H9 (cell line): ENCODE measurements around the gene SASS6. TPM values are rescaled to one million over a fixed set of nuclear protein-coding genes. Genes with fewer than 3 reads are reported as not detected.

ENCODE experiments used
- DNase-seq: peaks from one replicate; pipeline ENCODE4 v3.0.0-alpha.2; 2017
- H2AFZ ChIP-seq: one replicate; pipeline ENCODE4 v1.6.1; 2013; ENCODE audit warnings: mild to moderate bottlenecking, low read length, control low read depth, moderate library complexity
- H2AK5ac ChIP-seq: 2 replicates; pipeline ENCODE4 v1.6.1; 2013; ENCODE audit warnings: low read length, control low read depth, mixed read lengths; ENCODE audit not compliant: insufficient read length
- H2BK120ac ChIP-seq: one replicate; pipeline ENCODE4 v1.6.1; 2013; ENCODE audit warnings: low read depth, mild to moderate bottlenecking, low read length, control low read depth, inconsistent platforms; ENCODE audit not compliant: poor library complexity, severe bottlenecking
- H2BK12ac ChIP-seq: 2 replicates; pipeline ENCODE4 v1.6.1; 2013; ENCODE audit warnings: low read length, control low read depth, mixed read lengths, low read depth; ENCODE audit not compliant: insufficient read length
- H2BK15ac ChIP-seq: 2 replicates; pipeline ENCODE4 v1.6.1; 2013; ENCODE audit warnings: low read depth, low read length, control low read depth
- H2BK20ac ChIP-seq: one replicate; pipeline ENCODE4 v1.6.1; 2013; ENCODE audit warnings: low read depth, mild to moderate bottlenecking, low read length, control low read depth, inconsistent platforms; ENCODE audit not compliant: poor library complexity, severe bottlenecking
- H2BK5ac ChIP-seq: 2 replicates; pipeline ENCODE4 v1.6.1; 2013; ENCODE audit warnings: low read length, control low read depth, mixed read lengths; ENCODE audit not compliant: insufficient read length
- H3K14ac ChIP-seq: 2 replicates; pipeline ENCODE4 v1.6.1; 2013; ENCODE audit warnings: low read length, control low read depth; ENCODE audit not compliant: insufficient read depth
- H3K18ac ChIP-seq: 2 replicates; pipeline ENCODE4 v1.6.1; 2013; ENCODE audit warnings: low read depth, mild to moderate bottlenecking, mixed read lengths, low read length, control low read depth; ENCODE audit not compliant: insufficient read length
- H3K23ac ChIP-seq: 2 replicates; pipeline ENCODE4 v1.6.1; 2013; ENCODE audit warnings: low read length, control low read depth, mixed read lengths, low read depth; ENCODE audit not compliant: insufficient read length
- H3K23me2 ChIP-seq: 2 replicates; pipeline ENCODE4 v1.6.1; 2013; ENCODE audit warnings: low read depth, mild to moderate bottlenecking, mixed read lengths, low read length, control low read depth; ENCODE audit not compliant: insufficient read length, poor library complexity, severe bottlenecking
- H3K27ac ChIP-seq: 2 replicates; pipeline ENCODE4 v1.5.1; 2013; ENCODE audit warnings: low read length, control low read depth, mixed read lengths, low read depth; ENCODE audit not compliant: insufficient read length
- H3K27me3 ChIP-seq: 2 replicates; pipeline ENCODE4 v1.6.1; 2013; ENCODE audit warnings: low read length, control low read depth, inconsistent platforms; ENCODE audit not compliant: insufficient read depth
- H3K4ac ChIP-seq: 2 replicates; pipeline ENCODE4 v1.6.1; 2013; ENCODE audit warnings: low read depth, mild to moderate bottlenecking, control low read depth, inconsistent platforms, low read length, moderate library complexity
- H3K4me1 ChIP-seq: 2 replicates; pipeline ENCODE4 v1.6.1; 2013; ENCODE audit warnings: low read length, control low read depth, inconsistent platforms; ENCODE audit not compliant: insufficient read depth
- H3K4me2 ChIP-seq: 2 replicates; pipeline ENCODE4 v1.6.1; 2013; ENCODE audit warnings: low read length, control low read depth, mixed read lengths; ENCODE audit not compliant: insufficient read length, insufficient read depth
- H3K56ac ChIP-seq: 2 replicates; pipeline ENCODE4 v1.6.1; 2013; ENCODE audit warnings: low read depth, mild to moderate bottlenecking, mixed read lengths, low read length, control low read depth; ENCODE audit not compliant: insufficient read length
- H3K79me1 ChIP-seq: 2 replicates; pipeline ENCODE4 v1.6.1; 2013; ENCODE audit warnings: low read depth, mild to moderate bottlenecking, moderate library complexity, low read length, control low read depth, inconsistent platforms; ENCODE audit not compliant: insufficient read depth, poor library complexity, severe bottlenecking
- H3K79me2 ChIP-seq: 2 replicates; pipeline ENCODE4 v1.6.1; 2013; ENCODE audit warnings: low read length, control low read depth, inconsistent platforms; ENCODE audit not compliant: insufficient read depth
- H3K9ac ChIP-seq: 2 replicates; pipeline ENCODE4 v1.6.1; 2013; ENCODE audit warnings: low read length, control low read depth, mixed read lengths; ENCODE audit not compliant: insufficient read length; ENCODE audit errors: extremely low read depth
- H3K9me3 ChIP-seq: one replicate; pipeline ENCODE4 v1.6.1; 2013; ENCODE audit warnings: low read depth, low read length, inconsistent platforms; ENCODE audit not compliant: control insufficient read depth
- H3T11ph ChIP-seq: one replicate; pipeline ENCODE4 v1.6.1; 2013; ENCODE audit warnings: mild to moderate bottlenecking, low read length, control low read depth, inconsistent platforms
- H4K20me1 ChIP-seq: one replicate; pipeline ENCODE4 v1.6.1; 2013; ENCODE audit not compliant: control insufficient read depth, insufficient read length, insufficient read depth
- H4K5ac ChIP-seq: 2 replicates; pipeline ENCODE4 v1.6.1; 2013; ENCODE audit warnings: low read depth, mild to moderate bottlenecking, mixed read lengths, low read length, control low read depth; ENCODE audit not compliant: insufficient read length
- H4K8ac ChIP-seq: replicated peaks from 2 replicates; pipeline ENCODE4 v1.6.1; 2013; ENCODE audit warnings: low read length, control low read depth, mixed read lengths, low read depth; ENCODE audit not compliant: insufficient read length
- H4K91ac ChIP-seq: 2 replicates; pipeline ENCODE4 v1.6.1; 2013; ENCODE audit warnings: low read depth, mild to moderate bottlenecking, moderate library complexity, mixed read lengths, low read length, control low read depth; ENCODE audit not compliant: insufficient read length
- H3K27ac Mint-ChIP-seq, 3 experiments: 2 replicates in 2 of 3; 3 replicates in 1 of 3; pipeline ENCODE4 v1.8.0; 2020 to 2021; ENCODE audit warnings: mixed read lengths in 3 of 3, mild to moderate bottlenecking in 1 of 3, moderate library complexity in 1 of 3
- H3K27me3 Mint-ChIP-seq: 2 replicates; pipeline ENCODE4 v1.8.0; 2021; ENCODE audit warnings: low read depth, mild to moderate bottlenecking, moderate library complexity, mixed read lengths
- H3K36me3 Mint-ChIP-seq, 3 experiments: 2 replicates in 2 of 3; 3 replicates in 1 of 3; pipeline ENCODE4 v1.8.0; 2020 to 2021; ENCODE audit warnings: low read depth in 3 of 3, mixed read lengths in 3 of 3; ENCODE audit not compliant: insufficient read depth in 1 of 3
- H3K4me1 Mint-ChIP-seq, 2 experiments: 2 replicates each; pipeline ENCODE4 v1.8.0; 2020; ENCODE audit warnings: mixed read lengths in 2 of 2
- H3K4me3 Mint-ChIP-seq, 2 experiments: 2 replicates in 1 of 2; 3 replicates in 1 of 2; pipeline ENCODE4 v1.8.0; 2020 to 2021; ENCODE audit warnings: mild to moderate bottlenecking in 2 of 2, mixed read lengths in 2 of 2, moderate library complexity in 1 of 2
- H3K9me3 Mint-ChIP-seq, 2 experiments: 2 replicates in 1 of 2; 3 replicates in 1 of 2; pipeline ENCODE4 v1.8.0; 2020; ENCODE audit warnings: mild to moderate bottlenecking in 2 of 2, mixed read lengths in 2 of 2, moderate library complexity in 1 of 2
- CTCF ChIP-seq: fragments of 200-600 bp; sonication (generic); conservative IDR thresholded peaks from 3 replicates; pipeline ENCODE4 v1.8.0; 2021; ENCODE audit warnings: antibody characterized with exemption, mild to moderate bottlenecking
- WGBS: extraction: QIAGEN DNeasy Blood & Tissue Kit; methylation state at CpG from one replicate; pipeline ENCODE4 v1.1.7; 2013; ENCODE audit warnings: missing lambda C conversion rate, low lambda C conversion rate, mixed read lengths; ENCODE audit not compliant: insufficient read length; ENCODE audit errors: extremely low coverage; 5-methylcytosine and 5-hydroxymethylcytosine counted together
- total RNA-seq: library from RNA; stranded (reverse); gene quantifications from 2 replicates; pipeline ENCODE4 v1.2.1, GENCODE V29; 2021

The SASS6 gene
- total RNA-seq, 1 experiment from 2014 or later: 15.2 TPM

- Histone ChIP-seq H2BK15ac (no peak overlapping the region), H3K23me2 (no peaks in the 10 kb centered on the region), H4K20me1 (no peaks in the 10 kb centered on the region), H3K56ac (no peak overlapping the region), H3K23ac (no peak overlapping the region), H3K79me1 (peaks cover 2% of the 10 kb centered on the region), H3K79me2 (no peaks in the 10 kb centered on the region), H4K8ac (no peak overlapping the region), H3K9me3 (no peaks in the 10 kb centered on the region), H4K5ac (no peak overlapping the region), H2AFZ (no peak overlapping the region), H3K18ac (no peak overlapping the region), H3K4me1 (no peaks in the 10 kb centered on the region), H3K9ac (no peak overlapping the region), H2BK12ac (no peak overlapping the region), H2BK120ac (no peak overlapping the region), H3K4me2 (no peak overlapping the region), H2BK20ac (no peak overlapping the region), H3K14ac (no peak overlapping the region), H4K91ac (no peak overlapping the region), H3K27ac (no peak overlapping the region), H2BK5ac (no peak overlapping the region), H3K27me3 (no peaks in the 10 kb centered on the region), H2AK5ac (no peak overlapping the region), H3T11ph (no peak overlapping the region), H3K4ac (no peak overlapping the region)
- H3K36me3 Mint-ChIP-seq: peaks cover 0 to 39% (median 35%) of the 10 kb centered on the region in 3 experiments; a peak in 6 of 7 replicates
- H3K4me3 Mint-ChIP-seq: no peak overlapping the region
- no peak overlapping the region for H3K27ac Mint-ChIP-seq
- 0 out of 4 replicates have a peak, but pooled peaks cover 0 to 2% of the 10 kb centered on the region in 2 experiments for H3K4me1 Mint-ChIP-seq
- no peaks in the 10 kb centered on the region; a peak in 1 of 5 replicates for H3K9me3 Mint-ChIP-seq
- no peak for TF ChIP-seq CTCF
- no peak for DNase-seq
- WGBS: no CpG with 5 or more reads among the region's 2 CpGs
- no peaks in the 10 kb centered on the region for H3K27me3 Mint-ChIP-seq
These were observed 4.9 kb upstream of the SASS6 start for GRCh38 chr1:100137602-100138001.
